Loucy (cell line): ENCODE results near the gene KRTAP2-4.

ENCODE experiments used
- H2AFZ ChIP-seq: fragments of 200-600 bp; sonication (generic); 2 replicates; pipeline ENCODE4 v1.6.0; 2016; ENCODE audit warnings: antibody characterized with exemption, mild to moderate bottlenecking, low read length, moderate library complexity
- H3F3A ChIP-seq: fragments of 200-600 bp; 2 replicates; pipeline ENCODE4 v1.6.0; 2016; ENCODE audit warnings: antibody characterized with exemption, low read depth, mild to moderate bottlenecking
- H3K27me3 ChIP-seq: fragments of 200-600 bp; sonication (generic); 2 replicates; pipeline ENCODE4 v1.6.1; 2014; ENCODE audit warnings: low read length, mild to moderate bottlenecking; ENCODE audit not compliant: insufficient read depth, poor library complexity, severe bottlenecking
- H3K36me3 ChIP-seq: fragments of 200-600 bp; sonication (generic); 2 replicates; pipeline ENCODE4 v1.6.1; 2016; ENCODE audit warnings: low read length; ENCODE audit not compliant: insufficient read depth
- H3K4me1 ChIP-seq: fragments of 200-600 bp; sonication (generic); 2 replicates; pipeline ENCODE4 v1.5.1; 2014; ENCODE audit warnings: low read length, mild to moderate bottlenecking; ENCODE audit not compliant: insufficient read depth, poor library complexity, severe bottlenecking
- H3K4me2 ChIP-seq: fragments of 200-600 bp; sonication (generic); 2 replicates; pipeline ENCODE4 v1.6.0; 2014; ENCODE audit warnings: antibody characterized with exemption, low read length, low read depth, mild to moderate bottlenecking; ENCODE audit not compliant: poor library complexity, severe bottlenecking
- H3K4me3 ChIP-seq: fragments of 200-600 bp; sonication (generic); 2 replicates; pipeline ENCODE4 v1.5.1; 2014; ENCODE audit warnings: low read length, mild to moderate bottlenecking, mixed read lengths; ENCODE audit not compliant: poor library complexity, severe bottlenecking
- H3K79me2 ChIP-seq: fragments of 200-600 bp; sonication (generic); 2 replicates; pipeline ENCODE4 v1.6.1; 2014; ENCODE audit warnings: low read length; ENCODE audit not compliant: insufficient read depth
- H3K9ac ChIP-seq: fragments of 200-600 bp; sonication (generic); 2 replicates; pipeline ENCODE4 v1.6.0; 2014; ENCODE audit warnings: mild to moderate bottlenecking, low read depth, low read length, moderate library complexity; ENCODE audit not compliant: poor library complexity, severe bottlenecking
- H3K9me2 ChIP-seq: fragments of 200-600 bp; sonication (generic); replicated peaks from 2 replicates; pipeline ENCODE4 v1.6.1; 2016; ENCODE audit warnings: low read depth, low read length, mixed read lengths
- H3K9me3 ChIP-seq: fragments of 200-600 bp; sonication (generic); 2 replicates; pipeline ENCODE4 v1.6.1; 2014; ENCODE audit warnings: mild to moderate bottlenecking, antibody characterized with exemption, low read length, low read depth; ENCODE audit not compliant: insufficient read depth
- H4K20me1 ChIP-seq: fragments of 200-600 bp; sonication (generic); 2 replicates; pipeline ENCODE4 v1.6.0; 2014; ENCODE audit warnings: antibody characterized with exemption, low read length, mild to moderate bottlenecking; ENCODE audit not compliant: insufficient read depth, poor library complexity, severe bottlenecking
- EZH2phosphoT487 ChIP-seq: fragments of 200-600 bp; IDR thresholded peaks from 2 replicates; pipeline ENCODE4 v1.6.1; 2018; ENCODE audit warnings: antibody characterized with exemption, mild to moderate bottlenecking, moderate library complexity, borderline replicate concordance
- TF ChIP-seq, protein P1 (sequence below): fragments of 200-600 bp; sonication (generic); conservative IDR thresholded peaks from 2 replicates; pipeline ENCODE4 v1.5.1; 2014; ENCODE audit warnings: mild to moderate bottlenecking, antibody characterized with exemption, low read length

The KRTAP2-4 gene

DNA sequence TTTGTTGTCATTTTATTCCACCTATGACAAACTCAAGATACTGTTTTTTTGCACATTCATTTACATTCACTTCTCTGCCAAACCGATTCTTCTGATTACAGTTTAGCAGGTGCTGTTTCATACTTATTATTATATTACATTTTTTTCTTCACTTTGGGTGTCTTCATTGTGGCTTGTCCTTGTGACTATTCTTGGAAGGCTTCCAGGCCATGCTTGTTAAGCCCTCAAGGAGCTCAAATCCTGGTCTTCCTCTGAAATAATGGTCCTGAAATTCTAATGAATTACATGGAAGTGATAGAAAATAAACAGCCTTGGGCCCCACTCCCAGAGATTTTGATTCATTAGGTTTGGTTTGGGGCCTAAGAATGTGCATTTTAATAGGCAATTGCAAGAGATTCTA is 1.4 kb downstream of the KRTAP2-4 start:
- peaks cover 4% of the 10 kb centered on the region for H3K4me1 ChIP-seq
- no peaks in the 10 kb centered on the region for H3K27me3 ChIP-seq
- no peak overlapping the region for H3K9ac ChIP-seq
- H3K4me2 ChIP-seq: no peak overlapping the region
- no peak overlapping the region for H3K4me3 ChIP-seq
- no peaks in the 10 kb centered on the region for H3F3A ChIP-seq
- H4K20me1 ChIP-seq: no peaks in the 10 kb centered on the region
- no peaks in the 10 kb centered on the region for H3K79me2 ChIP-seq
- H2AFZ ChIP-seq: no peak overlapping the region
- no peaks in the 10 kb centered on the region for H3K9me3 ChIP-seq
- H3K9me2 ChIP-seq: no peaks in the 10 kb centered on the region
- H3K36me3 ChIP-seq: no peaks in the 10 kb centered on the region
- TF ChIP-seq, protein P1, sequence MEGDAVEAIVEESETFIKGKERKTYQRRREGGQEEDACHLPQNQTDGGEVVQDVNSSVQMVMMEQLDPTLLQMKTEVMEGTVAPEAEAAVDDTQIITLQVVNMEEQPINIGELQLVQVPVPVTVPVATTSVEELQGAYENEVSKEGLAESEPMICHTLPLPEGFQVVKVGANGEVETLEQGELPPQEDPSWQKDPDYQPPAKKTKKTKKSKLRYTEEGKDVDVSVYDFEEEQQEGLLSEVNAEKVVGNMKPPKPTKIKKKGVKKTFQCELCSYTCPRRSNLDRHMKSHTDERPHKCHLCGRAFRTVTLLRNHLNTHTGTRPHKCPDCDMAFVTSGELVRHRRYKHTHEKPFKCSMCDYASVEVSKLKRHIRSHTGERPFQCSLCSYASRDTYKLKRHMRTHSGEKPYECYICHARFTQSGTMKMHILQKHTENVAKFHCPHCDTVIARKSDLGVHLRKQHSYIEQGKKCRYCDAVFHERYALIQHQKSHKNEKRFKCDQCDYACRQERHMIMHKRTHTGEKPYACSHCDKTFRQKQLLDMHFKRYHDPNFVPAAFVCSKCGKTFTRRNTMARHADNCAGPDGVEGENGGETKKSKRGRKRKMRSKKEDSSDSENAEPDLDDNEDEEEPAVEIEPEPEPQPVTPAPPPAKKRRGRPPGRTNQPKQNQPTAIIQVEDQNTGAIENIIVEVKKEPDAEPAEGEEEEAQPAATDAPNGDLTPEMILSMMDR: no peak
- TF ChIP-seq EZH2phosphoT487: no peak

DNA sequence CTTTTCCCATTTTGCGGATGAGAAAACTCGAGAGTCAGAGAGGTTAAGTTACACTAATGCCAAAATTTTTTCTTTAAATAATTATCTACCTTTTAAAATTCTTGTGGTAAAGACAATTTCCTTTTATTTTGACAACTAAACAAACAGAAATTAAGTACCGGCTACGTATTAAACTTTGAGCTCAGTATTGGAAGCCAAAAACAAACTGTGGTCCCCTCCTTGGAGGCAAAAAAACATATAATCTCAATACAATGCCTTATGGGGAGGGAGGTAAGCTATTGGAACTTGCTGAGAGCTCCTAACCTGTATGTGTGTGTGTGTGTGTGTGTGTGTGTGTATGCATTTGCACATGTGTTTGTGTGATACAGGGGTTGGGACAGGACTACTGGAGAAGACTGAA is 2.2 kb downstream of the KRTAP2-4 start:
- Histone ChIP-seq H3K4me1 (no peaks in the 10 kb centered on the region), H3K79me2 (no peaks in the 10 kb centered on the region), H3K4me2 (no peak overlapping the region), H3K36me3 (no peaks in the 10 kb centered on the region), H3K9me3 (no peaks in the 10 kb centered on the region), H2AFZ (no peak overlapping the region), H3K27me3 (no peaks in the 10 kb centered on the region), H3K9me2 (no peaks in the 10 kb centered on the region), H4K20me1 (no peaks in the 10 kb centered on the region), H3K9ac (no peak overlapping the region), H3F3A (no peaks in the 10 kb centered on the region), H3K4me3 (no peak overlapping the region)
- TF ChIP-seq, protein P1: no peak
- TF ChIP-seq EZH2phosphoT487: no peak

DNA sequence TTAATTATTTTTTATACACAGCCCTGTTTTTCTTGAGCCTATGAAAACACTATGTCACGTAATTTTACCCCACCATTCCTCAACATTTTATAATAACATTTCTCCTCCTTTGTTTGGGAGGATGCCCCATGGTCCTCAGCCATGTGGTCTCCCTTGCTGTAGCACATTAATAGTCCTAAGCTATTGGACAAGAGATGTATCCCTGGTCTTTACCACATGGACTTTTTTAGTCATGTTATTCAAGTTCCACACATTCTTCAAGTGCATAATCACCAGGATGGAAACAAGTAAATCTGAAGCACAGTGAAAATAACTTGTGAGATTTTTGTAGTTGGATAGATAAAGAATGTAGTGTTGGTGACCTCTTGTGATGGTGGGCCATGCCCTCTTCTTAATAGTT is 3.7 kb downstream of the KRTAP2-4 start:
- H3F3A ChIP-seq: no peaks in the 10 kb centered on the region
- no peaks in the 10 kb centered on the region for H3K4me1 ChIP-seq
- no peak overlapping the region for H3K4me2 ChIP-seq
- H4K20me1 ChIP-seq: no peaks in the 10 kb centered on the region
- no peaks in the 10 kb centered on the region for H3K9me3 ChIP-seq
- no peaks in the 10 kb centered on the region for H3K27me3 ChIP-seq
- no peak overlapping the region for H3K4me3 ChIP-seq
- no peaks in the 10 kb centered on the region for H3K36me3 ChIP-seq
- H2AFZ ChIP-seq: no peak overlapping the region
- no peak for TF ChIP-seq EZH2phosphoT487
- TF ChIP-seq, protein P1: no peak
- H3K9me2 ChIP-seq: no peaks in the 10 kb centered on the region
- no peak overlapping the region for H3K9ac ChIP-seq
- H3K79me2 ChIP-seq: no peaks in the 10 kb centered on the region
